ENCODE results near the gene MYH7B.

The MYH7B gene

GRCh38 chr20:35004051-35004725, 48.5 kb downstream of the MYH7B start:
- DNase-seq (ENCODE audit: low read depth in 2 of 3, low spot score in 2 of 3): no peak

- no peak for DNase-seq (ENCODE audit: low read depth in 2 of 3, low spot score in 2 of 3)
Measured at GRCh38 chr20:35004749-35005462, 49.2 kb downstream of the MYH7B start.
